ENCODE data around the gene DEXI. TPM values are rescaled to one million over a fixed set of nuclear protein-coding genes. Genes with fewer than 3 reads are reported as not detected.

Gene DEXI
- total RNA-seq, 1 donor, result 34.0 TPM

GRCh38 chr16:10936272-10936984 lies 5.8 kb downstream of the DEXI start:
- Histone ChIP-seq H3K27ac (ENCODE audit: low read depth, low read length) (no peak overlapping the region), H3K27me3 (ENCODE audit: insufficient read depth, low read length) (no peaks in the 10 kb centered on the region), H3K36me3 (ENCODE audit: insufficient read depth, low read length) (peaks cover 26% of the 10 kb centered on the region), H4K20me1 (ENCODE audit: insufficient read depth, low read length) (peaks cover 87% of the 10 kb centered on the region), H3K4me1 (ENCODE audit: insufficient read depth, low read length) (peaks cover 45% of the 10 kb centered on the region), H3K4me2 (ENCODE audit: insufficient read depth, low read length) (no peak overlapping the region), H3K79me2 (ENCODE audit: insufficient read depth, low read length) (peaks cover 92% of the 10 kb centered on the region), H3K4me3 (ENCODE audit: insufficient read depth, low read length) (no peak overlapping the region), H3K9me3 (ENCODE audit: low read depth, low read length) (no peaks in the 10 kb centered on the region), H2AFZ (ENCODE audit: low read length) (no peak overlapping the region)
- no peak for DNase-seq (ENCODE audit: insufficient read length, low spot score, missing footprints)
- no peak for TF ChIP-seq CTCF (IDR thresholded peaks at IDR 0.05; ENCODE audit: extremely low read depth, low read depth, low read length)

GRCh38 chr16:10935226-10935915 lies 6.9 kb downstream of the DEXI start:
- Histone ChIP-seq H3K4me1 (ENCODE audit: insufficient read depth, low read length) (peaks cover 34% of the 10 kb centered on the region), H4K20me1 (ENCODE audit: insufficient read depth, low read length) (peaks cover 81% of the 10 kb centered on the region), H3K27me3 (ENCODE audit: insufficient read depth, low read length) (no peaks in the 10 kb centered on the region), H3K4me2 (ENCODE audit: insufficient read depth, low read length) (no peak overlapping the region), H3K36me3 (ENCODE audit: insufficient read depth, low read length) (peaks cover 26% of the 10 kb centered on the region), H3K27ac (ENCODE audit: low read depth, low read length) (no peak overlapping the region), H3K9me3 (ENCODE audit: low read depth, low read length) (no peaks in the 10 kb centered on the region), H3K79me2 (ENCODE audit: insufficient read depth, low read length) (peaks cover 86% of the 10 kb centered on the region), H3K4me3 (ENCODE audit: insufficient read depth, low read length) (no peak overlapping the region), H2AFZ (ENCODE audit: low read length) (no peak overlapping the region)
- no peak for TF ChIP-seq CTCF (IDR thresholded peaks at IDR 0.05; ENCODE audit: extremely low read depth, low read depth, low read length)
- DNase-seq (ENCODE audit: insufficient read length, low spot score, missing footprints), result no peak

GRCh38 chr16:10934325-10935107 lies 7.8 kb downstream of the DEXI start:
- H3K4me3 ChIP-seq (ENCODE audit: insufficient read depth, low read length), result no peak overlapping the region
- no peak for TF ChIP-seq CTCF (IDR thresholded peaks at IDR 0.05; ENCODE audit: extremely low read depth, low read depth, low read length)
- no peak overlapping the region for H3K27ac ChIP-seq (ENCODE audit: low read depth, low read length)
- no peaks in the 10 kb centered on the region for H3K27me3 ChIP-seq (ENCODE audit: insufficient read depth, low read length)
- H3K4me1 ChIP-seq (ENCODE audit: insufficient read depth, low read length), result peaks cover 26% of the 10 kb centered on the region
- peaks cover 26% of the 10 kb centered on the region for H3K36me3 ChIP-seq (ENCODE audit: insufficient read depth, low read length)
- no peak overlapping the region for H2AFZ ChIP-seq (ENCODE audit: low read length)
- no peak for DNase-seq (ENCODE audit: insufficient read length, low spot score, missing footprints)
- no peaks in the 10 kb centered on the region for H3K9me3 ChIP-seq (ENCODE audit: low read depth, low read length)
- H3K4me2 ChIP-seq (ENCODE audit: insufficient read depth, low read length), result no peak overlapping the region
- H4K20me1 ChIP-seq (ENCODE audit: insufficient read depth, low read length), result peaks cover 80% of the 10 kb centered on the region
- H3K79me2 ChIP-seq (ENCODE audit: insufficient read depth, low read length), result peaks cover 77% of the 10 kb centered on the region

- H4K20me1 ChIP-seq (ENCODE audit: insufficient read depth, low read length), result peaks cover 78% of the 10 kb centered on the region
- no peak overlapping the region for H3K27ac ChIP-seq (ENCODE audit: low read depth, low read length)
- H2AFZ ChIP-seq (ENCODE audit: low read length), result no peak overlapping the region
- no peaks in the 10 kb centered on the region for H3K9me3 ChIP-seq (ENCODE audit: low read depth, low read length)
- TF ChIP-seq CTCF (IDR thresholded peaks at IDR 0.05; ENCODE audit: extremely low read depth, low read depth, low read length), result no peak
- peaks cover 26% of the 10 kb centered on the region for H3K36me3 ChIP-seq (ENCODE audit: insufficient read depth, low read length)
- H3K79me2 ChIP-seq (ENCODE audit: insufficient read depth, low read length), result peaks cover 71% of the 10 kb centered on the region
- no peak overlapping the region for H3K4me2 ChIP-seq (ENCODE audit: insufficient read depth, low read length)
- no peak overlapping the region for H3K4me3 ChIP-seq (ENCODE audit: insufficient read depth, low read length)
- no peaks in the 10 kb centered on the region for H3K27me3 ChIP-seq (ENCODE audit: insufficient read depth, low read length)
- DNase-seq (ENCODE audit: insufficient read length, low spot score, missing footprints), result no peak
- peaks cover 20% of the 10 kb centered on the region for H3K4me1 ChIP-seq (ENCODE audit: insufficient read depth, low read length)
These were observed 8.4 kb downstream of the DEXI start for GRCh38 chr16:10933865-10934264.
